Tibial nerve (tissue), 4 donors: ENCODE results near the gene LRRC4. TPM values are rescaled to one million over a fixed set of nuclear protein-coding genes. Genes with fewer than 3 reads are reported as not detected.

ENCODE experiments used
- DNase-seq, 2 donors: peaks; one replicate each; pipeline ENCODE4 v3.0.0-alpha.2; 2019; ENCODE audit warnings: low spot score in 2 of 2
- H3K27ac ChIP-seq, 4 donors: fragments of 200-600 bp; sonication (generic) in 3 of 4; one replicate each; pipeline ENCODE4 v1.5.1; 2017 to 2019; ENCODE audit warnings: mild to moderate bottlenecking in 1 of 4
- H3K27me3 ChIP-seq, 2 donors: fragments of 200-600 bp; sonication (generic) in 1 of 2; one replicate each; pipeline versions ENCODE4 v1.5.1 to v1.6.0; 2017 to 2019
- H3K36me3 ChIP-seq, 3 donors: fragments of 200-600 bp; sonication (generic); one replicate each; pipeline ENCODE4 v1.5.1; 2018 to 2019
- H3K4me1 ChIP-seq, 4 donors: fragments of 200-600 bp; sonication (generic) in 3 of 4; one replicate each; pipeline ENCODE4 v1.5.1; 2017 to 2019
- H3K4me3 ChIP-seq, 4 donors: fragments of 200-600 bp; sonication (generic) in 3 of 4; one replicate each; pipeline ENCODE4 v1.5.1; 2017 to 2019; ENCODE audit warnings: mild to moderate bottlenecking in 1 of 4, moderate library complexity in 1 of 4
- H3K9me3 ChIP-seq, 4 donors: fragments of 200-600 bp; sonication (generic) in 3 of 4; one replicate each; pipeline ENCODE4 v1.5.1; 2017 to 2019
- CTCF ChIP-seq, 5 experiments: fragments of 200-600 bp in 3 of 5; fragments of 450-650 bp in 2 of 5; sonication (generic) in 3 of 5; IDR thresholded peaks; one replicate each; pipeline ENCODE4 v1.5.1; 2016 to 2019; ENCODE audit warnings: antibody characterized with exemption in 5 of 5, mild to moderate bottlenecking in 3 of 5, moderate library complexity in 2 of 5
- EP300 ChIP-seq, 2 donors: sonication (generic); formaldehyde crosslinking; IDR thresholded peaks; one replicate each; pipeline ENCODE4 v1.6.1; 2017; ENCODE audit warnings: antibody characterized with exemption in 2 of 2, mild to moderate bottlenecking in 1 of 2
- POLR2A ChIP-seq, 2 donors: fragments of 450-650 bp; IDR thresholded peaks; one replicate each; pipeline ENCODE4 v1.6.1; 2017; ENCODE audit warnings: antibody characterized with exemption in 2 of 2, mild to moderate bottlenecking in 2 of 2, moderate library complexity in 2 of 2
- WGBS, 2 donors: methylation state at CpG; one replicate each; pipeline ENCODE4 v1.1.5; 2018; 5-methylcytosine and 5-hydroxymethylcytosine counted together
- total RNA-seq, 4 donors: library from RNA; depleted of rRNA; stranded (reverse); fragments of >200 nt; gene quantifications; one replicate each; pipeline ENCODE4 v1.1.0, GENCODE V29; 2016

Gene LRRC4
- total RNA-seq, 4 donors from 2014 or later = 2.2 to 2.4 (median 2.3) TPM

- WGBS, 2 donors = 79 to 81% methylated on average over 1 of the region's 1 CpG
- Histone ChIP-seq H3K4me3 (no peak overlapping the region), H3K4me1 (peaks cover 0 to 15% (median 7%) of the 10 kb centered on the region in 4 donors), H3K9me3 (no peaks in the 10 kb centered on the region), H3K27ac (no peak overlapping the region), H3K27me3 (no peaks in the 10 kb centered on the region), H3K36me3 (no peaks in the 10 kb centered on the region)
- DNase-seq = no peak
- TF ChIP-seq EP300 (IDR thresholded peaks at IDR 0.05) = no peak
- TF ChIP-seq POLR2A (IDR thresholded peaks at IDR 0.05) = no peak
Observed at GRCh38 chr7:128045158-128045557, 13.9 kb upstream of the LRRC4 start.

GRCh38 chr7:128044064-128044463 is 12.8 kb upstream of the LRRC4 start:
- DNase-seq = no peak
- Histone ChIP-seq H3K36me3 (no peaks in the 10 kb centered on the region), H3K4me1 (peaks cover 0 to 15% (median 7%) of the 10 kb centered on the region in 4 donors), H3K27me3 (no peaks in the 10 kb centered on the region), H3K4me3 (no peak overlapping the region), H3K9me3 (no peaks in the 10 kb centered on the region), H3K27ac (no peak overlapping the region)
- TF ChIP-seq CTCF (IDR thresholded peaks at IDR 0.05) (no peak), EP300 (IDR thresholded peaks at IDR 0.05) (no peak), POLR2A (IDR thresholded peaks at IDR 0.05) (no peak)
- 79 to 82% methylated on average over 5 of the region's 5 CpGs for WGBS, 2 donors

- no peaks in the 10 kb centered on the region for H3K27me3 ChIP-seq
- 48 to 63% methylated on average over 2 of the region's 2 CpGs for WGBS, 2 donors
- peaks cover 0 to 15% (median 7%) of the 10 kb centered on the region in 4 donors for H3K4me1 ChIP-seq
Observed at GRCh38 chr7:128042012-128042411, 10.8 kb upstream of the LRRC4 start.

GRCh38 chr7:128041203-128041602 is 10.0 kb upstream of the LRRC4 start:
- Histone ChIP-seq H3K4me3 (no peak overlapping the region), H3K4me1 (peaks cover 0 to 15% (median 7%) of the 10 kb centered on the region in 4 donors), H3K36me3 (no peaks in the 10 kb centered on the region), H3K27ac (no peak overlapping the region), H3K27me3 (no peaks in the 10 kb centered on the region), H3K9me3 (no peaks in the 10 kb centered on the region)
- TF ChIP-seq EP300 (IDR thresholded peaks at IDR 0.05) = no peak
- no peak for TF ChIP-seq POLR2A (IDR thresholded peaks at IDR 0.05)
- no peak for TF ChIP-seq CTCF (IDR thresholded peaks at IDR 0.05)
- DNase-seq = peak in 1 of 2 donors; percentile 21
- 47 to 55% methylated on average over 7 of the region's 7 CpGs for WGBS, 2 donors

More at GRCh38 chr7:128042012-128042411, 10.8 kb upstream of the LRRC4 start:
- H3K9me3 ChIP-seq = no peaks in the 10 kb centered on the region
- DNase-seq = no peak
- no peak overlapping the region for H3K4me3 ChIP-seq
- TF ChIP-seq POLR2A (IDR thresholded peaks at IDR 0.05) = no peak
- no peak for TF ChIP-seq CTCF (IDR thresholded peaks at IDR 0.05)
- TF ChIP-seq EP300 (IDR thresholded peaks at IDR 0.05) = no peak
- no peak overlapping the region for H3K27ac ChIP-seq
- no peaks in the 10 kb centered on the region for H3K36me3 ChIP-seq

- DNase-seq = no peak
- Histone ChIP-seq H3K36me3 (no peaks in the 10 kb centered on the region), H3K4me3 (no peak overlapping the region), H3K9me3 (no peaks in the 10 kb centered on the region), H3K27me3 (no peaks in the 10 kb centered on the region), H3K4me1 (peaks cover 0 to 15% (median 7%) of the 10 kb centered on the region in 4 donors), H3K27ac (no peak overlapping the region)
- 81% methylated on average over 3 of the region's 3 CpGs for WGBS, 2 donors
- TF ChIP-seq CTCF (IDR thresholded peaks at IDR 0.05) (no peak), POLR2A (IDR thresholded peaks at IDR 0.05) (no peak), EP300 (IDR thresholded peaks at IDR 0.05) (no peak)
Observed at GRCh38 chr7:128040205-128040604, 9.0 kb upstream of the LRRC4 start.

- TF ChIP-seq POLR2A (IDR thresholded peaks at IDR 0.05) (no peak), EP300 (IDR thresholded peaks at IDR 0.05) (no peak), CTCF (IDR thresholded peaks at IDR 0.05) (no peak)
- H3K4me1 ChIP-seq = peaks cover 0 to 20% (median 7%) of the 10 kb centered on the region in 4 donors
Observed at GRCh38 chr7:128039544-128039953, 8.3 kb upstream of the LRRC4 start.

More at GRCh38 chr7:128039544-128039953, 8.3 kb upstream of the LRRC4 start:
- H3K27me3 ChIP-seq = no peaks in the 10 kb centered on the region
- no peak overlapping the region for H3K4me3 ChIP-seq
- no peaks in the 10 kb centered on the region for H3K36me3 ChIP-seq
- H3K9me3 ChIP-seq = no peaks in the 10 kb centered on the region
- 84 to 89% methylated on average over 4 of the region's 4 CpGs for WGBS, 2 donors
- no peak overlapping the region for H3K27ac ChIP-seq
- no peak for DNase-seq
